K562 (cell line): ENCODE data around the gene AMIGO3. TPM values are rescaled to one million over a fixed set of nuclear protein-coding genes. Genes with fewer than 3 reads are reported as not detected.

Experiments used
- ATAC-seq: fragments of 200-7000 bp; cut with Tn5 transposase; 3 replicates; pipeline ENCODE4 v1.9.1; 2020; ENCODE audit warnings: moderate library complexity
- BruUV-seq: library from RNA; stranded (reverse); fragments of 400-500 nt; replicated peaks from 2 replicates; lab custom pipeline; 2021; lab: Mats Ljungman, UMichigan
- CTCF ChIA-PET: fragments of 300-600 bp; formaldehyde crosslinking; extraction: SDS; loops from one replicate; lab custom pipeline; 2021; ENCODE audit warnings: low intra/inter-chr PET ratio; lab: Yijun Ruan, JAX
- POLR2A ChIA-PET: fragments of 300-600, 350-650 bp; sonication (Branson Sonifier 250); formaldehyde crosslinking; extraction: SDS; loops from one replicate; lab custom pipeline; 2021; ENCODE audit warnings: antibody characterized with exemption, inconsistent platforms; lab: Yijun Ruan, JAX
- DNase-seq, 4 experiments: peaks; one replicate each; pipeline versions ENCODE4 v3.0.0 to v3.0.0-alpha.2; 2011 to 2018; ENCODE audit warnings: low spot score in 3 of 4, mixed read lengths in 3 of 4; ENCODE audit errors: extremely low read depth in 1 of 4
- FAIRE-seq: peaks from 2 replicates; lab custom pipeline; 2011; peaks lifted over from hg19 to GRCh38; lab: Jason Lieb, UNC
- H2AFZ ChIP-seq: 2 replicates; pipeline ENCODE4 v1.6.0; 2011; ENCODE audit warnings: low read depth, low read length, control low read depth, inconsistent platforms
- H3K27ac ChIP-seq: fragments of 200-600 bp; 3 replicates; pipeline ENCODE4 v1.8.0; 2011; ENCODE audit warnings: low read depth, mild to moderate bottlenecking, control low read depth, inconsistent platforms, low read length, moderate library complexity, mixed read lengths; ENCODE audit errors: extremely low read depth
- H3K27me3 ChIP-seq, 2 experiments: fragments of 300-600 bp in 1 of 2; 2 replicates in 1 of 2; 3 replicates in 1 of 2; pipeline versions ENCODE4 v1.6.0 to v1.8.0; 2011; ENCODE audit warnings: inconsistent platforms in 2 of 2, low read length in 2 of 2, mild to moderate bottlenecking in 1 of 2, mixed read lengths in 1 of 2, moderate library complexity in 1 of 2; ENCODE audit not compliant: control insufficient read depth in 2 of 2, insufficient read depth in 2 of 2
- H3K36me3 ChIP-seq: fragments of 300-600 bp; 3 replicates; pipeline ENCODE4 v1.8.0; 2011; ENCODE audit warnings: mild to moderate bottlenecking, low read length, inconsistent platforms; ENCODE audit not compliant: control insufficient read depth, insufficient read depth
- H3K4me1 ChIP-seq, 2 experiments: fragments of 200-600 bp in 1 of 2; replicated peaks in 1 of 2; 2 replicates in 1 of 2; 3 replicates in 1 of 2; pipeline versions ENCODE4 v1.5.1 to v1.8.0; 2011; ENCODE audit warnings: inconsistent platforms in 2 of 2, low read length in 2 of 2, mild to moderate bottlenecking in 1 of 2, mixed read lengths in 1 of 2, moderate library complexity in 1 of 2; ENCODE audit not compliant: control insufficient read depth in 2 of 2, insufficient read depth in 2 of 2
- H3K4me2 ChIP-seq: 2 replicates; pipeline ENCODE4 v1.6.1; 2011; ENCODE audit warnings: low read length, control low read depth, inconsistent platforms, mixed read lengths; ENCODE audit not compliant: insufficient read depth
- H3K4me3 ChIP-seq: fragments of 200-600 bp; sonication (generic), shearing (Covaris generic); 2 replicates; pipeline ENCODE4 v1.5.1; 2016; ENCODE audit warnings: control low read depth, inconsistent platforms
- H3K79me2 ChIP-seq: fragments of 200-600 bp; 3 replicates; pipeline ENCODE4 v1.8.0; 2011; ENCODE audit warnings: low read length, inconsistent platforms; ENCODE audit not compliant: control insufficient read depth, insufficient read depth
- H3K9ac ChIP-seq, 2 experiments: 2 replicates each; pipeline versions ENCODE4 v1.6.0 to v1.6.1; 2011; ENCODE audit warnings: low read depth in 2 of 2, low read length in 2 of 2, control low read depth in 1 of 2, inconsistent platforms in 1 of 2, mild to moderate bottlenecking in 1 of 2, mixed read lengths in 1 of 2; ENCODE audit not compliant: insufficient read depth in 1 of 2
- H3K9me1 ChIP-seq: one replicate; pipeline ENCODE4 v1.6.0; 2011; ENCODE audit warnings: inconsistent platforms, mild to moderate bottlenecking, low read length, moderate library complexity; ENCODE audit not compliant: control insufficient read depth, insufficient read depth
- H3K9me3 ChIP-seq: replicated peaks from 2 replicates; pipeline ENCODE4 v1.5.1; 2011; ENCODE audit warnings: low read depth, low read length, inconsistent platforms; ENCODE audit not compliant: control insufficient read depth, insufficient read depth
- H4K20me1 ChIP-seq: replicated peaks from 2 replicates; pipeline ENCODE4 v1.6.1; 2011; ENCODE audit warnings: low read length, inconsistent platforms, mixed read lengths; ENCODE audit not compliant: control insufficient read depth, insufficient read depth
- C11orf30 ChIP-seq: fragments of 450-650 bp; IDR thresholded peaks from 2 replicates; pipeline ENCODE4 v1.6.1; 2016; ENCODE audit warnings: low read depth, mild to moderate bottlenecking
- CREM ChIP-seq: IDR thresholded peaks from 2 replicates; pipeline ENCODE4 v1.6.1; 2014; ENCODE audit warnings: antibody characterized with exemption, low read depth
- EZH2 ChIP-seq: IDR thresholded peaks from 2 replicates; pipeline ENCODE4 v1.6.1; 2012; ENCODE audit warnings: low read depth, mild to moderate bottlenecking, inconsistent platforms, low read length, borderline replicate concordance
- KDM2B ChIP-seq: fragments of 250-450 bp; sonication (Bioruptor Pico); IDR thresholded peaks from 2 replicates; pipeline ENCODE4 v1.8.0; 2021; ENCODE audit warnings: mild to moderate bottlenecking, moderate library complexity
- KLF6 ChIP-seq: fragments of 250-450 bp; sonication (Bioruptor Pico); IDR thresholded peaks from 2 replicates; pipeline ENCODE4 v1.4.0; 2020; ENCODE audit warnings: mild to moderate bottlenecking, moderate library complexity, borderline replicate concordance
- LCOR ChIP-seq: sonication (generic); formaldehyde crosslinking; IDR thresholded peaks from 2 replicates; pipeline ENCODE4 v1.8.0; 2022; ENCODE audit warnings: mild to moderate bottlenecking, missing genetic modification reagents
- NR2C2 ChIP-seq, 2 experiments: fragments of 200-800 bp in 1 of 2; sonication (Bioruptor generic) in 1 of 2; sonication (generic) in 1 of 2; formaldehyde crosslinking in 1 of 2; IDR thresholded peaks; 2 replicates each; pipeline versions ENCODE4 v1.6.1 to v1.8.0; 2016 to 2022; ENCODE audit warnings: mild to moderate bottlenecking in 1 of 2, missing compliant biosample characterization in 1 of 2, missing genetic modification characterization in 1 of 2, missing genetic modification reagents in 1 of 2
- PRDM10 ChIP-seq: fragments of 450-650 bp; IDR thresholded peaks from 2 replicates; pipeline ENCODE4 v1.6.1; 2018; ENCODE audit not compliant: partially characterized antibody
- SMARCB1 ChIP-seq: IDR thresholded peaks from 2 replicates; pipeline ENCODE4 v1.6.1; 2011; ENCODE audit warnings: improper control_type of control experiment, low read depth; ENCODE audit not compliant: insufficient read length
- SRSF1 ChIP-seq: fragments of 200-400 bp; formaldehyde crosslinking; IDR thresholded peaks from 2 replicates; pipeline ENCODE4 v1.6.1; 2017; ENCODE audit warnings: mild to moderate bottlenecking, low read depth, low read length, moderate library complexity
- ZEB2 ChIP-seq: fragments of 450-650 bp; IDR thresholded peaks from 2 replicates; pipeline ENCODE4 v1.6.1; 2016
- ZNF146 ChIP-seq: IDR thresholded peaks from one replicate; pipeline ENCODE4 v1.6.1; 2018; ENCODE audit warnings: missing compliant biosample characterization; ENCODE audit not compliant: unreplicated experiment
- ZNF316 ChIP-seq: fragments of 450-650 bp; IDR thresholded peaks from 2 replicates; pipeline ENCODE4 v1.6.1; 2016
- ZNF551 ChIP-seq: fragments of 250-450 bp; sonication (Bioruptor Pico); IDR thresholded peaks from 2 replicates; pipeline ENCODE4 v1.5.0; 2021; ENCODE audit warnings: mild to moderate bottlenecking, moderate library complexity
- ZNF778 ChIP-seq: fragments of 450-650 bp; formaldehyde crosslinking; IDR thresholded peaks from 2 replicates; pipeline ENCODE4 v1.4.0; 2020; ENCODE audit warnings: mild to moderate bottlenecking, moderate library complexity
- in situ Hi-C: fragments of 300-500 bp; cut with MboI; formaldehyde crosslinking; loops from 4 replicates; pipeline ENCODE4 v1.15.0; 2018; ENCODE audit warnings: inconsistent platforms, mixed read lengths
- intact Hi-C: fragments of 100-400 bp; cut with micrococcal nuclease; formaldehyde crosslinking; loops from 2 replicates; pipeline ENCODE4 v1.14.2; 2022
- polyA plus RNA-seq, 8 experiments: library from polyadenylated mRNA; depleted of rRNA in 4 of 8; stranded (reverse) in 5 of 8; unstranded in 3 of 8; fragments of >200 nt; fragmentation: Nextera tagmentation in 2 of 8; fragmentation: Illumina TruSeq in 1 of 8; extraction: Ambion mirVana in 2 of 8; extraction: Trizol in 1 of 8; gene quantifications; 2 replicates each; pipeline versions ENCODE4 v1.2.1 to v1.2.3, GENCODE V29; 2011 to 2014; ENCODE audit warnings: inconsistent platforms in 1 of 8, missing spikeins in 1 of 8
- total RNA-seq, 7 experiments: library from RNA; depleted of rRNA in 6 of 7; stranded (reverse); fragments of >200 nt in 6 of 7; fragmentation: Illumina TruSeq in 2 of 7; extraction: Trizol in 2 of 7; gene quantifications; 2 replicates each; pipeline versions ENCODE4 v1.2.1 to v1.2.3, GENCODE V29; 2011 to 2021; ENCODE audit warnings: low replicate concordance in 1 of 7

Gene AMIGO3
- total and polyA plus RNA-seq, 9 of the 15 experiments (the other 6 are each of a cell fraction or from before 2014, with no cell fraction given) = 0.13 to 2.8 (median 0.44) TPM; not detected in 4

- Histone ChIP-seq H3K9ac (no peak overlapping the region), H3K4me1 (no peaks in the 10 kb centered on the region), H2AFZ (no peak overlapping the region), H3K4me3 (no peak overlapping the region), H3K9me3 (no peaks in the 10 kb centered on the region), H3K27ac (no peak overlapping the region), H3K4me2 (no peak overlapping the region), H3K36me3 (peaks cover 53% of the 10 kb centered on the region), H4K20me1 (no peaks in the 10 kb centered on the region), H3K27me3 (no peaks in the 10 kb centered on the region), H3K9me1 (no peaks in the 10 kb centered on the region), H3K79me2 (peaks cover 10% of the 10 kb centered on the region; the same call in 2 of the 3 replicates)
- FAIRE-seq = no peak
- no peak for ATAC-seq
- TF ChIP-seq CREM (no peak), ZNF316 (peak; percentile 38), SMARCB1 (no peak), PRDM10 (no peak), SRSF1 (no peak), ZNF146 (CRISPR knock-in tag) (peak; percentile 9), C11orf30 (0 out of 2 replicates have a peak, but pooled peaks have one; percentile 25), ZEB2 (no peak), LCOR (CRISPR knock-in tag) (no peak), KDM2B (CRISPR knock-in tag) (no peak), ZNF551 (no peak), EZH2 (no peak), ZNF778 (CRISPR knock-in tag) (no peak), KLF6 (CRISPR knock-in tag) (no peak), NR2C2 (CRISPR knock-in tag; IDR thresholded peaks at IDR 0.05) (no peak), NR2C2 (tag; IDR thresholded peaks at IDR 0.05) (no peak)
- CTCF ChIA-PET = no interaction called here
- POLR2A ChIA-PET = no interaction called here
- intact Hi-C loops = no loop called here
- no TSS peak for BruUV-seq
- in situ Hi-C loops = no loop called here
- DNase-seq = no peak
Observed at GRCh38 chr3:49740427-49740826, 20.9 kb upstream of the AMIGO3 start.
